Hematopoietic multipotent progenitor cell (in vitro differentiated cells): ENCODE data around the gene CRK. TPM values are rescaled to one million over a fixed set of nuclear protein-coding genes. Genes with fewer than 3 reads are reported as not detected.
"Not testable (repeated sequence)": the region's sequence is repeated elsewhere in the genome, so short reads cannot be mapped to it uniquely, and the experiment has no call there.

Experiments
- DNase-seq, 3 donors: peaks; one replicate each; pipeline ENCODE4 v3.0.0-alpha.2; 2011 to 2015; ENCODE audit warnings: low read depth in 2 of 3, low spot score in 2 of 3
- total RNA-seq: library from RNA; depleted of rRNA; stranded (reverse); fragments of >200 nt; gene quantifications from one replicate; pipeline ENCODE4 v1.2.3, GENCODE V29; 2012

Gene CRK
- total RNA-seq, 1 donor = 24.5 TPM

DNA sequence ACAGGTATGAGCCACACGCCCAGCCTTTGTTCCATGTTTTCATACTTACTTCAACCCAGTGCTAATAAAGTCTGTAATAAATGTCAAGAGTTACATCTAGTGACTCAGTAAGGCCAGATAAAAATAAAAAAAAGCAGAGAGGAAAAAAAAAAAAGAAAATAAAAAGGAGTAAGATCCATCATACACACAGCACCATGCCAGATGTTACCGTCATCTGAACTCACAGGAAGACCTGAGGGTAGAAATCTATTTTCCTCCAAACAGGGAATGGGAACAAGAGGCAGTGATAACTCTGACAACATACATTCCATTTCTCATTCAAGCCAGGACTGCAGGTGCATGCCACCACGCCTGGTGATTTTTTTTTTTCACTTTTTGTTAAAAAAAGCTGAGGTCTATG lies 20.7 kb downstream of the CRK start:
- no peak for DNase-seq

DNA sequence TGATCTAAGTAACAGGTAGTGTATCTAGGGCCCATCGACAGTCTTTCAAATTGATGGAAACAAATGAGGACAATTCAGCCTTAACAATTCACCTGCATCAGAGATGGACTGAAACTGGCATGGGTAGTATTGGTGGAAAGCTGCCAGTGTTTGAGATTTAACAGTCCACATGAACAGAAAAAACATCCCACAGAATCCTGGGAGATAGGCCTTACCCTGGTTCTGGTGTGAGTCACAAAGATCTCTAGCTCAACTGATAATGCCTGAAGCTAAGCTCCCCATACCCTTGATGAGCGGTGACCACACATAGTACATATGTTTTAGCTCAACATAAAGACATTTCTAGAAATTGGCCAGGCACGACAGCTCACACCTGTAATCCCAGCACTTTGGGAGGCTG lies 21.9 kb downstream of the CRK start:
- DNase-seq = no peak

DNA sequence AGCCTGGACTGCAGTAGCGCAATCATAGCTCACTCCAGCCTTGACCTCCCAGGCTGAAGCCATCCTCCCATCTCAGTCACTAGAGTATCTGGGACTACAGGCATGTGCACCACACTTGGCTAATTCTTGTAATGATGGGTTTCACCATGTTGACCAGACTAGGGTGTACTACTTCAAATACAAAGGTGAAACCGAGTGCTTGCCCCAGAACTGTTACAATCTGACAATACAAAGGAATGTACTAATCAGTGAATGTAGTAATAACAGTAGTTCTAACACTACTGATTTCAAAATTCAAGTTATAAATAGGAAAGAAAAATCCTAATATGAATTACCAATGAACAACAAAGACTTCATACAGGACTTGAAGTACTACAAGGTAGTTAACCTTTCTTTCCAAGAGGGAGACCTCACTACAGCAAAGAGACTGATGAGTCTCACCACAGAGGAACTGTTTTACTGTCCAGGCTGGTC lies 24.4 kb downstream of the CRK start:
- DNase-seq = no peak

DNA sequence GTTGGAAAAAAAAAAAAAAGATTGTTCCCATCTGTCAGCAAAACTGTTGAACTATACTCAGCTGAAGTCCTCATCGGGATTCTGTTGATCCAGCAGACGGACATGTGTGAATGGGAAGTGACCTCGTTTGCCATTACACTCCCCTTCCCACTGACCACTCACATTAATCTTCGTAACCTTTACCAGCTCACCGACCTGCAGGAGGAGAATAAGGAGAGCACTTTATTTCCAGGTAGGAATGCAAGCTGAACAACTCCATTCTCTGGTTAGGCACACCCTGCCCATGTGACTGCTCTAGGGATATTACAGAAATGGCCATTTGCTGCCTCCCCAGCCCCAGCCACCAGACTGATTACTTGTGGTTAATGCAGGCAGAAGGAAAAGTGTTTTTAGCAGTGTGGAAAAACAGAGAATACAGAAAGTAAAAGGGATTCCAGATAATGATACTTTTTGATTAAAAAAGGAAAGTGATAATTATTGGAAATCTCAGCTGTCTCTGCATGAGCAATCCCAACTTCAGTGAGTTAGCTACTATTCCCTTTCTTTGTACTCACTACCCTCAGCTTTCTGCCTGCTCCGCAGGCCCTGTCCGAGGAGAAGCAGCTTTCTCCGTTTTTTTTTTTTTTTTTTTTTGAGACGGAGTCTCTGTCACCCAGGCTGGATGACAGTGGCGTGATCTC lies 32.4 kb downstream of the CRK start:
- DNase-seq = no peak

DNA sequence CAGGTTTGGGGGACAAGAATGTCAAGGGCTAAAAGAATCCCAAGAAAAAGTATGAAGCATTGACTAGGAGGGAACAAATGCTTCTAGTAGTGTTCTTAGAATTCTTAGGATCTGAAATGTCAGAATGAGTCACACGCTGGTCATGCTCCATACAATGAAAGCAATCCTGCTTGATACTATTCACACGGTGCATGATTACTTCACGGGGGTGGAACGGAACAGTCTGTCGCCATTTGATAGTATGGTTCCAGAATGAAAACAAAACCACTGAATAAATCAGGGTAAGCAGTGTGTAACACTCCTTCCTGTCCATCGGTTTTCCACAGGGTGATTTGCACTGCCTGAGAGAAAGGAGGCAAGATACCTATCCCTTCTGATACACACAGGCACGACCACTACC lies 33.1 kb downstream of the CRK start:
- DNase-seq = no peak

DNA sequence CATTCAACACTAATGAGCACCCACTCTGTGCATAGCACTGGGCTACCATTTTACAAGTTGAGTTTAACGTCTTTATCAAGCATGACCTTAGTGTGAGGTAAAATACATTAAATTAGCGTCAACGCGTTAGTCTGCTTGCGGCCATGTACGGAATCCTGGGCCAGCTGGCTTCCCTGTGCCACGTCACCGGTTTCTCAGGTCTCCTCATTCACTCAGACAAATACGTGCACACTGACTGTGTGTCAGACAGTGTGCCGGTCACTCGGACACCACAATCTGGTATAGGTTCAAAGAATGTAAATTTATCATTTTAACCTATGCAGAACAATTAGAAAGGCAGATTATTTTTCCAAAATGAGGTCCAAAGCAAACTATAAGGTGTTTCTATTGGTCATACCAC lies 34.6 kb downstream of the CRK start:
- DNase-seq = no peak

DNA sequence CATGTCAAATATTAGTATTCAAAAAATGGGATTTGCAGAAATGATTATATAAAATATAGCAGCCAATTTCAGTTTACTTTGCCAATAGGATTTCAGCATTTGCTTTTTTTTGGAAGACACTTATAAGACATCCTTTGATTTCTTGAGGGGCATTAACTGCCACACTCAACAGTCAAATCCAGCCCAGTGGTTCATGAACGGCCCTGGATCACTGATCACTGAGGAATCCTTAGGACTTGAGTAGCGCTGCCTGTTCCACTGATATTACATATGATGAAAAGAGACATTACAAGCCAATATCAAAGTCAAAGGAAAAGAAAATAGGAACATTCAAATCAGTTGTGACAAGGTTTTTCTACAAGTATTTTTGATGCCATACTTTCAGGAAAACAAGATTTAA lies 35.1 kb downstream of the CRK start:
- no peak for DNase-seq

DNA sequence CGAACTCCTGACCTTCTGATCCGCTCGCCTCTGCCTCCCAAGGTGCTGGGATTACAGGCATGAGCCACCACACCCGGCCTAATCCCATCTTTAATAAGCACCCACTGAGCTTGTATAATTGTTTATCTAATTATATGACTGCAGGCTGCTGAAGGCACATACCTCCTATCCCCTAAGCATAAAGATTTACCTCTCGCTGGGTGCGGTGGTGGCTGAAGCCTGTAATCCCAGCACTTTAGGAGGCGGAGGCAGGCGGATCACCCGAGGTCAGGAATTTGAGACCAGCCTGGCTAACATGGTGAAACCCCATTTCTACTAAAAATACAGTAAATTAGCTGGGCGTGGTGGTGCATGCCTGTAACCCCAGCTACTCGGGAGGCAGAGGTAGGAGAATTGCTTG lies 35.9 kb downstream of the CRK start:
- no peak for DNase-seq

DNA sequence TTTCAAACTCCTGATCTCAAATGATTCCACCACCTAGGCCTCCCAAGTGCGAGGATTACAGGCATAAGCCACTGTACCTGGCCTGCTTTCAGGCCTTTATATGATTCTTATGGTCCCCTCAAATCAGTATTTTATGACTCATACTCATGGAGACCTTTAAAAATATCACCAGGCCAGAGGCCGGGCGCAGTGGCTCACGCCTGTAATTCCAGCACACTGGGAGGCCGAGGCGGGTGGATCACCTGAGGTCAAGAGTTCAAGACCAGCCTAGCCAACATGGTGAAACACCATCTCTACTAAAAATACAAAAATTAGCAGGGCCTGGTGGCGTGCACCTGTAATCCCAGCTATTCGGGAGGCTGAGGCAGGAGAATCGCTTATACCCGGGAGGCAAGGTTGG lies 37.6 kb downstream of the CRK start:
- DNase-seq = not testable (repeated sequence)

DNA sequence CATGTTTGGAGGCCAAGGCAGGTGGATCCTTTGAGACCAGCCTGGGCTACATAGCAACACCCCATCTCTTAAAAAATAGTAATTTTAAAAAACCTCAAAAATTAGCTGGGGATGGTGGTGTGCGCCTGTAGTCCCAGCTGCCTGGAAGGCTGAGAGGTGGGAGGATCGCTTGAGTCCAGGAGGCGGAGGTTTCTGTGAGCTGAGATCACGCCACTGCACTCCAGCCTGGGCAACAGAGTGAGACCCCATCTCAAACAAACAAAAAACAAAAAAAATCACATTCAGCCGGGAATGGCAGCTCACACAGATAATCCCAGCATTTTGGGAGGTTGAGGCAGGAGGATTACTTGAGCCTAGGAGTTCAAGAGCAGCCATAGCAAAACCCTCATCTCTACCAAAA lies 39.6 kb downstream of the CRK start:
- DNase-seq = no peak

DNA sequence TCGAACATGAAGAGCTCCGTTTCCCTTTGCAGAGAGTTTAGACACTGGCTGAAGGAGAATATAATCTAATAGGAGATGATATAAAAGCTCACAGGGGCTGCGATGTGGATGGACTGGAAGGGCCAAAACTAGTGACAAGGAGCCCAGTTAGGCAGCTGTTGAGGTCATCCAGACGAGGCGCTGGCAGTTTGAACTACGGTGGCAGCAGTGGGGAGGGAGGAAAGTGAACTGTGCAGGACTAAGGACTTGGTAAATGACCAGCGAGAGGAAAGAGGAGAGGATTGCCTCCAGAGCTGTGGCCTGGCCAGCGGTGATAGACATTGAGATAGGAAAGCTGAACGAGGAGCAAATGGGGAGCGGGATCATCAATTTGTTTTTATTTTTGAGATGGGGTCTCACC lies 41.4 kb downstream of the CRK start:
- DNase-seq = no peak

DNA sequence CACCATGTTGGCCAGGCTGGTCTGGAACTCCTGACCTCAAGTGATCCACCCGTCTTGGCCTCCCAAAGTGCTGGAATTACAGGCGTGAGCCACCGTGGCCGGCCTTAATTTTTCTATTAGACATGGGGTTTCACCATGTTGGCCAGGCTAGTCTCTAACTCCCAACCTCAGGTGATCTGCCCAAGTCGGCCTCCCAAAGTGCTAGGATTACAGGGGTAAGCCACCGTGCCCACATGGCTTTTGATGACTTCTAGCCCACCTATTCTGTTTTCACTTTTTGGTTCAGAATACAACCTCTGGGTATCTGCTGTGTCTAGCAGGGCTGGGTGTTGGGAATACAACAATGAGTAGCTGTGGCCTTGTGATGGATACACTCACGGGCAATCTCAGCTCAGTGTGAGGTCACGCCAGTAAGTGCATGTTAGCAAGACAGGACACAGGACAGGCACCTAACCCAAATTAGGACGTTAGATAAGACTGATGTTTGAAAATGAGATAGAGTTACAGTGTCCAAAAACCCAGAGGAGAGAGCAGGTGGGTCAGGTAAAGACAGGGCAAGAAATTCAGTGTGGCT lies 41.9 kb downstream of the CRK start:
- DNase-seq = no peak

DNA sequence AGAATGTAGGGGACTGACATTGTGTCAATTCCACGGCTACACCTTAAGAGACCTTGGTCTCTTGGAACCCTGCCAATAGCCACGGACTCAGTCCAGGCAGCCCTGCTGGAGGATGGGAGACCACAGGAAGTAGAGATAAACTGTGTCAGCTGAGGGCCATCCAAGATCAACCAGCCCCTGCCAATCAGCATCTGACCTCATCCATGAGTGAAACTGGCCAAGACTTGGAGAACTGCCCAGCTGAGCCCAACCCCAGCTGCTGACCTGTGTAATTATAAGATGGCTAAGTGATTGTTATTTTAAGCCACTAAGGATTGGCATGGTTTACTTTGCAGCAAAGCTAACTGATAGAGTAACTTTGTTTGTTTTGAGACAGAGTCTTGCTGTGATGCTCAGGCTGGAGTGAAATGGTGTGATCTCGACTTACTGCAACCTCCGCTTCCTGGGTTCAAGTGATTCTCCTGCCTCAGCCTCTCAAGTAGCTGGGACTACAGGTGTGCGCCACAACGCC lies 42.7 kb downstream of the CRK start:
- DNase-seq = no peak

DNA sequence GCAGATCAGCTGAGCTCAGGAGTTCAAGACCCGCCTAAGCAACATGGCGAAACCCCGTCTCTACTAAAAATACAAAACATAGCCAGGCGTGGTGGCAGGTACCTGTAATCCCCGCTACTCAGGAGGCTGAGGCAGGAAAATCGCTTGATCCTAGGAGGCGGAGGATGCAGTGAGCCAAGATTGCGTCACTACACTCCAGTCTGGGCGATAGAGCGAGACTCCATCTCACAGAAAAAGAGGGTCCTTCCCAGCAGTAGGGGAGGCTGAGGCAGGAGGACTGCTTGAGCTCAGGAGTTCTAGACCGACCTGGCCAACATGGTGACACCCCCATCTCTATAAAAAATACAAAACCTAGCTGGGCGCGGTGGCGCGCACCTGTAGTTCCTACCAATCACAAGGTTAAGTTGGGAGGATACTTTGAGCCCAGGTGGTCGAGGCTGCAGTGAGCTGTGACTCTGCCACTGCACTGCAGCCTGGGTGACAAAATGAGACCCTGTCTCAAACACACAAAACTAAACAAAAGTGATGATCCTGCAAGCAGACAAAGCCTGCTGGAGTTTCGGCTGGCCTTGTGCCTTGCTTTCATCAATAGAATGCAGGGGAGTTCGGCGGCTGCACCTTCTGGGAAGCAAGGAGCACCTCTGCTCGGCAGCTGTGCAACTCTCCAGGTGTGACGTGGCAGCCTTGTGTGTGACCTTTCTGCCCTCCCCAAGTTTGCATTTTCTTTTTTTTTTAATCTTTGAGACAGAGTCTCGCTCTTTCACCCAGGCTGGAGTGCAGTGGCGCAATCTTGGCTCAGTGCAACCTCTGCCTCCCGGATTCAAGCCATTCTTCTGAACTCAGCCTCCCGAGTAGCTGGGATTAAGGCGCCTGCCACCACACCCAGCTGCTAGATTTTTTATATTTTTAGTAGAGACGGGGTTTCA lies 43.6 kb downstream of the CRK start:
- no peak for DNase-seq

DNA sequence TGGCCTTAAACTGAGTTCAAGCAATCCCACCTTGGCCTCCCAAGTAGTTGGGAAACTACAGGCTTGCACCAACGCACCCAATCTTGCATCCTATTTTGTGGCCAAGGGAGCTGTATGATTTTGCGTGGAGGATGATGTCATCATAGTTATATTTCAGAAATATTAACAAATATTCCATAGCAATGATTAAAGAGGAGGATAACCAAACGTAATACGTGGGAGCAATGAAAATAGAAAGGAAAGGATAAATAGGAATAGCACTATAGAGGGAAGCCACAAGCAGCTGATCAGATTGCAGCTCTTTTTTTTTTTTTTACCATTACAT lies 53.8 kb downstream of the CRK start:
- DNase-seq = no peak

DNA sequence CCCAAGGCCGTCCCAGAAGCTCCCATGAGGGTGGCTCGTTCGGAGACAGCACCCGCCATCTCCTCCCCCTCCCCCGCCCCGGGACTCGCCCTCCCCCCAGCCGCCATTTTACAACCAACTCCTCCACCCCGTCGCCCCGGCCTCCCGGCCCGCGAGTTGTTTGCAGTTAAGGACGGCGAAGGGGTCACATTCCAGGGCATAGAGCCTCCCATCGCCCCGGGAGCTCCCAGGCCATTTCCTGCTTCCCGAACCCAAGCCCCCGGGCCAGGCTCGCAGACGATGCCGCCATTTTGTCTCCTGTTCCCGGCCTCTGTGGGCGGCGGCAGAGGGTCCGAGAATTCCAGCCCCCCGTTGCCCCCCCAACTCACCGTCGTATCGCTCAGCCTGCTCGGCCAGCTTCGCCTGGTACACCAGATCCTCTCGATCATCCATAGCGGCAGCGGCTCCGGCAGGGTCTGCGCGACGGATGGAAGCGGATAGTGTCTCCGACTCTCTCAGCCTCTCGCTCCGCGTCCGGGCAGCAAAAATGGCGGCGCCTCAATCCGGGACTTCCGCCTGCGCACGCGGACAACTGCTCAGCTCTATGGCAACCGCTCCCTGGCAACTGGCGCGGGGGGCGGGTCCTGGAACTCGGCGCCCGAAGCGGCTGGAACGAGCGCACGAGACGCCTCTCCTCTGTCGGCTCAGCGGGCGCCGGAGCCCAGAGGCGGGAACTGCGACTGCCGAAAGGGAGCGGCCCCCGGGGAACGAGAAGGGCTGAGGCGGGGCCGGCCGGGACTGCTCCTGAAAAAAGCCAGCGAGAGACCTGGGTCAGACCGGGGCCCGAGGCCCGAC lies 56.1 kb downstream of the CRK start, which contains the start of gene YWHAE:
TSS of gene YWHAE (minus strand) at position 544 of the 834 bp plus-strand sequence. CDS start at position 432, 112 bp downstream.
- DNase-seq = peak; percentile 86 to 96 (median 93)

DNA sequence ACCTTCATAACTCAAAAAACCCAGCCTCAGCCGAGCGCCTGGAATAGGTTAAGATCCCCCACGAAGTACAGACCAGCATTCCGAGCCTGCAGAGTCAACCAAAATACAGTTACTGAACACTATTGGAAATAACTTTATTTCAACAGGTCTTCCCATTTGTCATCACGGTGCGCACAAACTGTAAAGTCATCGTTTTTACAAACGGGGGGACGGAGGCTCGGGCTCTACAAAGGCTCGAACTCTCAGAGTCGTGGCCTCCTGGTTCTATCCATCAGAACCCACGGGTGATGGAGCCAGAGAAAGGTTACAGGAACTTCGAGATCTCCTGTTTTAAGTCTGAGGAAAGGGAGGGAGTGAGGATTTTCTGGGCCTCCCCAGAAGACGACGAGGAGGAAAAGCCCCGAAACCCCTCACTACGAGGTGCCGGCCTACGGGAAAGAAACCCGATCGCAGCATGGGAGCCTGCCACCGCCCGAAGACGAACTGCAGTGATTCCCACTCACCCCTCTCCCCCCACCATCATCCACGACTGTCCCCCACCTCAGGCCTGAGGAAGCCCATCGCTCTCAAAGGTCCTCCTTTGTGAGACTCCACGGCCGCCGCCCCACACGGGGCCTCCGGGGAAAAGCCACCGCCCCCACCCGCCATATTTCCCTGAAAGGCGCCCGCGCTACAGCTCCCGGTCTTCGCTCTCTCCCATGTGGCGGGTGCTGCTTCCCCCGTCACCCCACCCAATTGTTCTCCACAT lies 56.9 kb downstream of the CRK start:
- DNase-seq = peak in 2 of 3 donors; percentile 42 to 57

DNA sequence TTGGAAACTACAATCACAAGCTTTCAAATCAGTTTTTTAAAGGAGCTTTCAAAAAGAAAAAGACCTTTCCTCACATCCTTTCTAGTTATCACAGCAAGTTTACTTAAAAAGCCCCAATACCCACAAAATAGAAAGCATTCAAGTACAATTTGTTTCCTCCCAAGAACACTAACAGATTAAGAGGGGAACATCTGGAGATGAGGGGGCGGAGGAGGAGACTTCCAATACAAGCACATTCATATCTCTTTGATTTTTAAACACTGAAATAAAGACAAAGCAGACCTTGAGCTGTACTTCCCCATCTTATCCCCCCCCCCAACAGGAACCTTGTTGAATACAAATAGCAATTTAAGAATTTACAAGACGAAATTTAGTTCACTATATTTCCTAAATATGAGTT lies 58.0 kb downstream of the CRK start:
- DNase-seq = no peak

DNA sequence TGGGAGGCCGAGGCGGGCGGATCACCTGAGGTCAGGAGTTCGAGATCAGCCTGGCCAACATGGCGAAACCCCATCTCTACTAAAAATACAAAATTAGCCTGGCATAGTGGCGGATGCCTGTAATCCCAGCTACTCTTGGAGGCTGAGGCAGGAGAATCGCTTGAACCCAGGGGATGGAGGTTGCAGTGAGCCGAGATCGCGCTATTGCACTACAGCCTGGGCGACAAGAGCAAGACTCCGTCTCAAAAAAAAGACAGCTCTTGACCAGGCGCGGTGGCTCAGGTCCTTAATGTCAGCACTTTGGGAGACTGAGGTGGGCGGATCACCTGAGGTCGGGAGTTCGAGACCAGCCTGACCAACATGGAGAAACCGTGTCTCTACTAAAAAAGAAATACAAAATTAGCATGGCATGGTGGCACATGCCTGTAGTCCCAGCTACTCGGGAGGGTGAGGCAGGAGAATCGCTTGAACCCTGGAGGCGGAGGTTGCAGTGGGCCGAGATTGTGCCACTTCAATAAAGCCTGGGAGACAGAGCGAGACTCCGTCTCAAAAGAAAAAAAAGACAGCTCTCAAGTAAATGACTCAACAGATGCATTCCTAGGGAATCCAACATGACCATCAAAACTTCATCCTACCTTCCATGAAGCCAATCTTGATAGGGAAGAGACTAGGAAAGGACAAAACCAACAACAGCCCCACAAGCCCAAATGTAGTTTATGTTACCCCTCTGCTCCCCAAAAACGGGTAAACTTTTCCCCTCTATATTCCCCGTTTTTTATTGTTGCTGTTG lies 60.0 kb downstream of the CRK start:
- not testable (repeated sequence) for DNase-seq
